ENCODE measurements around the gene ZNF534. TPM values are rescaled to one million over a fixed set of nuclear protein-coding genes. Genes with fewer than 3 reads are reported as not detected.

Gene ZNF534
- total and polyA plus RNA-seq, 2 of the 13 experiments (the other 11 are each of a cell fraction or from before 2014, with no cell fraction given): 0.04 to 0.08 TPM

DNA sequence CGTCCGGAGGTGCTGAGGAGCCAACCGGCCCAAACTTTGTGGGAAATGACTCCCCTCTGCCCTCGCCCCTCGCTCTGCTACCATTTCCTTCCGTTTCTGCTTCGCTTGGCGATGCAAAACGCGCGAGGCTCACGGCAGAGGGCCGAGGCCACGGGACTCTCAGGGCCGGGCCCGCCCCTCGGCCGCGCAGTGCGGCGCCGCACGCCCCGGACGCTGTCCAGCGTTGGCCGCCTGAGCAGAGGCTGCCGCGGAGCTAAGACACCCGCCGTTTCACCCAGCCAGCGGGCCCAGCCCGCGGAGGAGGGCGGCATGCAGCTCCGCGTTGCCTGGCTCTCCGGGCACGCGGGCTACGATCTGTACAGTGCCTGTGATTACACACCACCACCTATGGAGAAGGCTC is 22.3 kb downstream of the ZNF534 start:
- POLR2A ChIA-PET: no interaction called here
- no peak for TF ChIP-seq SRSF9 (IDR thresholded peaks at IDR 0.05; ENCODE audit: borderline replicate concordance, insufficient read depth, low read depth, low read length, poor library complexity, severe bottlenecking)
- TF ChIP-seq, protein P1, sequence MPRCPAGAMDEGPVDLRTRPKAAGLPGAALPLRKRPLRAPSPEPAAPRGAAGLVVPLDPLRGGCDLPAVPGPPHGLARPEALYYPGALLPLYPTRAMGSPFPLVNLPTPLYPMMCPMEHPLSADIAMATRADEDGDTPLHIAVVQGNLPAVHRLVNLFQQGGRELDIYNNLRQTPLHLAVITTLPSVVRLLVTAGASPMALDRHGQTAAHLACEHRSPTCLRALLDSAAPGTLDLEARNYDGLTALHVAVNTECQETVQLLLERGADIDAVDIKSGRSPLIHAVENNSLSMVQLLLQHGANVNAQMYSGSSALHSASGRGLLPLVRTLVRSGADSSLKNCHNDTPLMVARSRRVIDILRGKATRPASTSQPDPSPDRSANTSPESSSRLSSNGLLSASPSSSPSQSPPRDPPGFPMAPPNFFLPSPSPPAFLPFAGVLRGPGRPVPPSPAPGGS (CRISPR knock-in tag; IDR thresholded peaks at IDR 0.05): no peak
- TF ChIP-seq HNRNPH1 (optimal IDR thresholded peaks at IDR 0.05; ENCODE audit: low read depth, low read length): no peak
- TF ChIP-seq ZNF3 (CRISPR knock-in tag; IDR thresholded peaks at IDR 0.05): no peak
- TF ChIP-seq TGIF2 (CRISPR knock-in tag; IDR thresholded peaks at IDR 0.05): no peak
- TF ChIP-seq MBD4 (IDR thresholded peaks at IDR 0.05; ENCODE audit: borderline replicate concordance, low read length): no peak
- no peak for TF ChIP-seq PAF1 (CRISPR knock-in tag; IDR thresholded peaks at IDR 0.05)
- no peak for TF ChIP-seq PHF20 (CRISPR knock-in tag; IDR thresholded peaks at IDR 0.05)
- TF ChIP-seq, protein P2, sequence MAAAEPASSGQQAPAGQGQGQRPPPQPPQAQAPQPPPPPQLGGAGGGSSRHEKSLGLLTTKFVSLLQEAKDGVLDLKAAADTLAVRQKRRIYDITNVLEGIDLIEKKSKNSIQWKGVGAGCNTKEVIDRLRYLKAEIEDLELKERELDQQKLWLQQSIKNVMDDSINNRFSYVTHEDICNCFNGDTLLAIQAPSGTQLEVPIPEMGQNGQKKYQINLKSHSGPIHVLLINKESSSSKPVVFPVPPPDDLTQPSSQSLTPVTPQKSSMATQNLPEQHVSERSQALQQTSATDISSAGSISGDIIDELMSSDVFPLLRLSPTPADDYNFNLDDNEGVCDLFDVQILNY (CRISPR knock-in tag; conservative IDR thresholded peaks at IDR 0.05): no peak
- TF ChIP-seq ZNF879 (CRISPR knock-in tag; IDR thresholded peaks at IDR 0.05): no peak
- no peak for TF ChIP-seq CREB1 (IDR thresholded peaks at IDR 0.05)
- no peak for TF ChIP-seq CREB1 (CRISPR knock-in tag; IDR thresholded peaks at IDR 0.05)
- no peak for TF ChIP-seq ZMYM2 (CRISPR knock-in tag; IDR thresholded peaks at IDR 0.05)
- TF ChIP-seq, protein P3, sequence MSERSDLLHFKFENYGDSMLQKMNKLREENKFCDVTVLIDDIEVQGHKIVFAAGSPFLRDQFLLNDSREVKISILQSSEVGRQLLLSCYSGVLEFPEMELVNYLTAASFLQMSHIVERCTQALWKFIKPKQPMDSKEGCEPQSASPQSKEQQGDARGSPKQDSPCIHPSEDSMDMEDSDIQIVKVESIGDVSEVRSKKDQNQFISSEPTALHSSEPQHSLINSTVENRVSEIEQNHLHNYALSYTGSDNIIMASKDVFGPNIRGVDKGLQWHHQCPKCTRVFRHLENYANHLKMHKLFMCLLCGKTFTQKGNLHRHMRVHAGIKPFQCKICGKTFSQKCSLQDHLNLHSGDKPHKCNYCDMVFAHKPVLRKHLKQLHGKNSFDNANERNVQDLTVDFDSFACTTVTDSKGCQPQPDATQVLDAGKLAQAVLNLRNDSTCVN (CRISPR knock-in tag; IDR thresholded peaks at IDR 0.05; ENCODE audit: borderline replicate concordance): no peak
- TF ChIP-seq ZNF180 (CRISPR knock-in tag; IDR thresholded peaks at IDR 0.05; ENCODE audit: borderline replicate concordance, low read depth): no peak
- intact Hi-C loops (cut with micrococcal nuclease; ENCODE audit: unreplicated experiment) (no loop called here), in situ Hi-C loops (cut with HindIII; ENCODE audit: extremely low pct_ligation_motif_present, low pct_unique_long_range_greater_than_20kb) (no loop called here)
- H3K9ac ChIP-seq (ENCODE audit: insufficient read depth, low read depth, low read length): no peak overlapping the region
- DNase-seq (ENCODE audit: low spot score) (no peak), FAIRE-seq (no peak), ATAC-seq (no peak)
- H3K79me2 ChIP-seq (ENCODE audit: insufficient read depth, low read length): no peaks in the 10 kb centered on the region
- CTCF ChIA-PET (ENCODE audit: low intra/inter-chr PET ratio, low total read pairs): no interaction called here
- H3K4me1 ChIP-seq (ENCODE audit: insufficient read depth, low read length): no peaks in the 10 kb centered on the region
- no peaks in the 10 kb centered on the region for H3K36me3 ChIP-seq (replicated peaks in 1 of 2; ENCODE audit: control insufficient read depth in 1 of 2, insufficient read depth in 2 of 2, low read length in 2 of 2)
- BruUV-seq (replicated peaks): no TSS peak
- H4K20me1 ChIP-seq (ENCODE audit: insufficient read depth, low read length): no peaks in the 10 kb centered on the region
- H3K9me3 ChIP-seq (ENCODE audit: low read length): peaks cover 98% of the 10 kb centered on the region
- 65% methylated on average over 18 of the region's 41 CpGs for WGBS (ENCODE audit: low lambda C conversion rate)
- no peak overlapping the region for H3K4me3 ChIP-seq (replicated peaks in 1 of 3; ENCODE audit: insufficient read depth in 1 of 3, low read depth in 2 of 3, low read length in 3 of 3)
- H3K27ac ChIP-seq (ENCODE audit: extremely low read length, insufficient read depth, low read length): no peak overlapping the region
- no peaks in the 10 kb centered on the region for H3K27me3 ChIP-seq (ENCODE audit: control insufficient read depth in 1 of 2, insufficient read depth in 2 of 2, low read length in 2 of 2)
- H3K4me2 ChIP-seq (ENCODE audit: low read depth, low read length): no peak overlapping the region
- H2AFZ ChIP-seq (ENCODE audit: low read length): no peak overlapping the region

Data from HepG2 (cell line).